ENCODE data around the gene DHRS3.
A peak's percentile ranks its signal among the peaks of the same experiment; 100 is the strongest.

Gene DHRS3

GRCh38 chr1:12615865-12616708, 1.9 kb downstream of the DHRS3 start:
- FAIRE-seq = no peak

- no peak for FAIRE-seq
Measured at GRCh38 chr1:12615159-12615864, 2.7 kb downstream of the DHRS3 start.

GRCh38 chr1:12614402-12615158, 3.4 kb downstream of the DHRS3 start:
- FAIRE-seq = no peak

GRCh38 chr1:12613180-12613579, 4.8 kb downstream of the DHRS3 start:
- no peak for FAIRE-seq

GRCh38 chr1:12610941-12611340, 7.1 kb downstream of the DHRS3 start:
- FAIRE-seq = no peak

GRCh38 chr1:12610305-12610935, 7.6 kb downstream of the DHRS3 start:
- no peak for FAIRE-seq

- FAIRE-seq = no peak
Measured at GRCh38 chr1:12609469-12610003, 8.5 kb downstream of the DHRS3 start.

- no peak for FAIRE-seq
Measured at GRCh38 chr1:12608311-12608957, 9.6 kb downstream of the DHRS3 start.

- no peak for FAIRE-seq
Measured at GRCh38 chr1:12607263-12607662, 10.7 kb downstream of the DHRS3 start.

- FAIRE-seq = no peak
Measured at GRCh38 chr1:12604986-12605385, 13.0 kb downstream of the DHRS3 start.

GRCh38 chr1:12604114-12604874, 13.7 kb downstream of the DHRS3 start:
- FAIRE-seq = peak; percentile 21

GRCh38 chr1:12603224-12603623, 14.8 kb downstream of the DHRS3 start:
- no peak for FAIRE-seq

GRCh38 chr1:12602659-12603024, 15.4 kb downstream of the DHRS3 start:
- FAIRE-seq = no peak

- no peak for FAIRE-seq
Measured at GRCh38 chr1:12601700-12602658, 16.0 kb downstream of the DHRS3 start.

- FAIRE-seq = no peak
Measured at GRCh38 chr1:12600880-12601633, 17.0 kb downstream of the DHRS3 start.

GRCh38 chr1:12600335-12600734, 17.7 kb downstream of the DHRS3 start:
- FAIRE-seq = no peak

- FAIRE-seq = no peak
Measured at GRCh38 chr1:12599657-12600056, 18.4 kb downstream of the DHRS3 start.

- FAIRE-seq = no peak
Measured at GRCh38 chr1:12598974-12599373, 19.0 kb downstream of the DHRS3 start.

GRCh38 chr1:12597792-12598191, 20.2 kb downstream of the DHRS3 start:
- FAIRE-seq = no peak

All from islet of Langerhans (tissue), 1 donor.